Kidney (tissue), 14 donors: Measurements from ENCODE around the gene MBD4. TPM values are rescaled to one million over a fixed set of nuclear protein-coding genes. Genes with fewer than 3 reads are reported as not detected.
"Not testable (repeated sequence)": the region's sequence is repeated elsewhere in the genome, so short reads cannot be mapped to it uniquely, and the experiment has no call there.

Experiments used
- DNase-seq, 5 donors: peaks; one replicate each; pipeline ENCODE4 v3.0.0-alpha.2; 2013 to 2020
- FAIRE-seq: peaks from 2 replicates; lab custom pipeline; 2012; peaks lifted over from hg19 to GRCh38; lab: Jason Lieb, UNC
- H3K27ac ChIP-seq, 2 donors: one replicate each; pipeline ENCODE4 v1.7.0; 2013; ENCODE audit warnings: low read depth in 2 of 2, low read length in 2 of 2, inconsistent platforms in 1 of 2
- H3K27me3 ChIP-seq: one replicate; pipeline ENCODE4 v1.7.1; 2013; ENCODE audit warnings: low read length, inconsistent platforms; ENCODE audit not compliant: control insufficient read depth, insufficient read depth
- H3K36me3 ChIP-seq, 3 donors: one replicate each; pipeline versions ENCODE4 v1.7.0 to v1.7.1; 2013; ENCODE audit warnings: low read length in 3 of 3, control low read depth in 1 of 3, inconsistent platforms in 1 of 3; ENCODE audit not compliant: insufficient read depth in 3 of 3, control insufficient read depth in 2 of 3
- H3K4me1 ChIP-seq, 3 donors: one replicate each; pipeline versions ENCODE4 v1.7.0 to v1.7.1; 2013; ENCODE audit warnings: low read length in 3 of 3, inconsistent platforms in 1 of 3, low read depth in 1 of 3; ENCODE audit not compliant: control insufficient read depth in 2 of 3, insufficient read depth in 2 of 3
- H3K4me3 ChIP-seq, 3 donors: one replicate each; pipeline versions ENCODE4 v1.7.0 to v1.8.1; 2013; ENCODE audit warnings: low read length in 3 of 3, control low read depth in 1 of 3, inconsistent platforms in 1 of 3
- H3K9ac ChIP-seq, 3 donors: one replicate each; pipeline versions ENCODE4 v1.7.0 to v1.7.1; 2013; ENCODE audit warnings: low read length in 3 of 3, control low read depth in 1 of 3, inconsistent platforms in 1 of 3
- H3K9me3 ChIP-seq, 3 donors: one replicate each; pipeline versions ENCODE4 v1.7.0 to v1.7.1; 2013; ENCODE audit warnings: low read length in 3 of 3, control low read depth in 1 of 3, inconsistent platforms in 1 of 3; ENCODE audit not compliant: control insufficient read depth in 2 of 3, insufficient read depth in 1 of 3
- CTCF ChIP-seq: IDR thresholded peaks from 3 replicates; pipeline ENCODE4 v1.5.1; 2012; ENCODE audit warnings: mild to moderate bottlenecking, moderate library complexity, borderline replicate concordance; ENCODE audit not compliant: insufficient read depth; ENCODE audit errors: extremely low read depth
- intact Hi-C: fragments of 100-400 bp; cut with DNase I; formaldehyde crosslinking; loops from one replicate; pipeline ENCODE4 v1.11.1; 2022
- polyA plus RNA-seq: library from polyadenylated mRNA; stranded (reverse); fragments of 350-450 nt; fragmentation: Illumina TruSeq; extraction: RNeasy Lipid Tissue Mini Kit (QIAGEN cat#74804); gene quantifications from one replicate; pipeline ENCODE4 v1.2.3, GENCODE V29; 2014; ENCODE audit warnings: low read depth, low replicate concordance; ENCODE audit not compliant: insufficient read depth
- total RNA-seq: library from RNA; stranded (reverse); fragmentation: NEBNext Ultra II Directional; extraction: Animal tissue kit (Norgen Biotek cat#: 25700); gene quantifications from one replicate; pipeline ENCODE4 v1.2.1, GENCODE V29; 2021
- donor health status: control.
- donor health status: control.
- donor health status: control.
- donor health status: control.
- donor health status: control.
- donor health status: DM: yes; HTN: yes; CAD: no.
- donor health status: Normal renal cell carcinoma (clear cell type).

The MBD4 gene
- total and polyA plus RNA-seq, 2 donors from 2014 or later: 25.4 to 35.1 TPM

GRCh38 chr3:129389572-129389937 is 50.2 kb downstream of the MBD4 start:
- Histone ChIP-seq H3K9me3 (no peaks in the 10 kb centered on the region), H3K4me1 (peaks cover 0 to 2% (median 0%) of the 10 kb centered on the region in 3 donors), H3K27me3 (no peaks in the 10 kb centered on the region), H3K36me3 (peaks cover 0 to 32% (median 16%) of the 10 kb centered on the region in 3 donors), H3K9ac (no peak overlapping the region), H3K27ac (peak overlapping the region in 1 of 2 donors; percentile 32), H3K4me3 (no peak overlapping the region)
- no peak for FAIRE-seq
- no peak for TF ChIP-seq CTCF
- DNase-seq: no peak
- intact Hi-C loops: no loop called here

- FAIRE-seq, intact Hi-C loops, H3K9ac ChIP-seq, H3K9me3 ChIP-seq, DNase-seq, H3K4me3 ChIP-seq, H3K27me3 ChIP-seq, H3K4me1 ChIP-seq: not testable (repeated sequence)
- peaks cover 0 to 32% (median 16%) of the 10 kb centered on the region in 3 donors for H3K36me3 ChIP-seq
- peak overlapping the region; percentile 32 to 53 for H3K27ac ChIP-seq
These were observed 50.8 kb downstream of the MBD4 start for GRCh38 chr3:129388791-129389571.

GRCh38 chr3:129387487-129387886 is 52.3 kb downstream of the MBD4 start:
- FAIRE-seq (no peak), DNase-seq (no peak)
- no peak for TF ChIP-seq CTCF
- Histone ChIP-seq H3K9me3 (no peaks in the 10 kb centered on the region), H3K27ac (no peak overlapping the region), H3K9ac (no peak overlapping the region), H3K27me3 (no peaks in the 10 kb centered on the region), H3K36me3 (peaks cover 0 to 26% (median 12%) of the 10 kb centered on the region in 3 donors), H3K4me3 (no peak overlapping the region), H3K4me1 (peaks cover 0 to 2% (median 0%) of the 10 kb centered on the region in 3 donors)
- intact Hi-C loops: no loop called here

GRCh38 chr3:129386984-129387383 is 52.8 kb downstream of the MBD4 start:
- peaks cover 0 to 2% (median 0%) of the 10 kb centered on the region in 3 donors for H3K4me1 ChIP-seq
- no peaks in the 10 kb centered on the region for H3K27me3 ChIP-seq
- TF ChIP-seq CTCF: no peak
- no peaks in the 10 kb centered on the region for H3K9me3 ChIP-seq
- no peak overlapping the region for H3K4me3 ChIP-seq
- no peak overlapping the region for H3K27ac ChIP-seq
- no peak for FAIRE-seq
- no peak overlapping the region for H3K9ac ChIP-seq
- intact Hi-C loops: no loop called here
- no peak for DNase-seq
- peaks cover 0 to 24% (median 12%) of the 10 kb centered on the region in 3 donors for H3K36me3 ChIP-seq

GRCh38 chr3:129385507-129385906 is 54.2 kb downstream of the MBD4 start:
- H3K27me3 ChIP-seq, intact Hi-C loops, H3K27ac ChIP-seq, DNase-seq, H3K9ac ChIP-seq, H3K4me1 ChIP-seq, FAIRE-seq, H3K4me3 ChIP-seq, H3K9me3 ChIP-seq: not testable (repeated sequence)
- peaks cover 0 to 16% (median 12%) of the 10 kb centered on the region in 3 donors for H3K36me3 ChIP-seq
